ENCODE results near the gene CTNNA3.

The CTNNA3 gene

GRCh38 chr10:65952086-65952485, 1743.9 kb downstream of the CTNNA3 start:
- DNase-seq: no peak

- DNase-seq: no peak
Measured at GRCh38 chr10:65950075-65950474, 1745.9 kb downstream of the CTNNA3 start.

GRCh38 chr10:65949526-65949925, 1746.5 kb downstream of the CTNNA3 start:
- DNase-seq: no peak

GRCh38 chr10:65945061-65945460, 1750.9 kb downstream of the CTNNA3 start:
- DNase-seq: no peak

- DNase-seq: no peak
Measured at GRCh38 chr10:65943451-65943850, 1752.5 kb downstream of the CTNNA3 start.

GRCh38 chr10:65940816-65941662, 1755.0 kb downstream of the CTNNA3 start:
- no peak for DNase-seq

- no peak for DNase-seq
Measured at GRCh38 chr10:65940105-65940504, 1755.9 kb downstream of the CTNNA3 start.

GRCh38 chr10:65931291-65932070, 1764.5 kb downstream of the CTNNA3 start:
- DNase-seq: no peak

GRCh38 chr10:65911151-65911835, 1784.7 kb downstream of the CTNNA3 start:
- no peak for DNase-seq

GRCh38 chr10:65910209-65910608, 1785.8 kb downstream of the CTNNA3 start:
- DNase-seq: no peak

- DNase-seq: no peak
Measured at GRCh38 chr10:65907199-65907712, 1788.7 kb downstream of the CTNNA3 start.

- no peak for DNase-seq
Measured at GRCh38 chr10:65903620-65904019, 1792.4 kb downstream of the CTNNA3 start.

- no peak for DNase-seq
Measured at GRCh38 chr10:65900271-65900670, 1795.7 kb downstream of the CTNNA3 start.

GRCh38 chr10:65898055-65898454, 1797.9 kb downstream of the CTNNA3 start:
- no peak for DNase-seq

GRCh38 chr10:65894961-65895360, 1801.0 kb downstream of the CTNNA3 start:
- DNase-seq: no peak

- no peak for DNase-seq
Measured at GRCh38 chr10:65894379-65894778, 1801.6 kb downstream of the CTNNA3 start.

GRCh38 chr10:65893676-65894075, 1802.3 kb downstream of the CTNNA3 start:
- no peak for DNase-seq

- DNase-seq: no peak
Measured at GRCh38 chr10:65892284-65892683, 1803.7 kb downstream of the CTNNA3 start.

GRCh38 chr10:65891073-65891981, 1804.7 kb downstream of the CTNNA3 start:
- DNase-seq: no peak

GRCh38 chr10:65864529-65864928, 1831.5 kb downstream of the CTNNA3 start:
- DNase-seq: no peak

- no peak for DNase-seq
Measured at GRCh38 chr10:65864036-65864435, 1832.0 kb downstream of the CTNNA3 start.
